Upper lobe of right lung (tissue), 1 donor: ENCODE measurements around the gene PPIC. TPM values are rescaled to one million over a fixed set of nuclear protein-coding genes. Genes with fewer than 3 reads are reported as not detected.

ENCODE experiments used
- ATAC-seq: fragments of 200-7000 bp; cut with Tn5 transposase; one replicate; pipeline ENCODE4 v1.9.1; 2020; ENCODE audit warnings: mild to moderate bottlenecking, moderate library complexity
- DNase-seq: peaks from one replicate; pipeline ENCODE4 v3.0.0-alpha.2; 2020
- H3K27ac ChIP-seq: fragments of 200-600 bp; one replicate; pipeline ENCODE4 v1.8.0; 2022
- H3K27me3 ChIP-seq: fragments of 200-600 bp; one replicate; pipeline ENCODE4 v1.8.0; 2022; ENCODE audit warnings: mild to moderate bottlenecking
- H3K36me3 ChIP-seq: fragments of 200-600 bp; one replicate; pipeline ENCODE4 v1.8.0; 2022
- H3K4me1 ChIP-seq: fragments of 200-600 bp; one replicate; pipeline ENCODE4 v1.8.0; 2022
- H3K4me3 ChIP-seq: fragments of 200-600 bp; one replicate; pipeline ENCODE4 v1.8.0; 2022; ENCODE audit warnings: mild to moderate bottlenecking
- H3K9me3 ChIP-seq: fragments of 200-600 bp; one replicate; pipeline ENCODE4 v1.8.0; 2022
- intact Hi-C: fragments of 100-400 bp; cut with DNase I; formaldehyde crosslinking; loops from one replicate; pipeline ENCODE4 v1.11.0; 2022
- total RNA-seq: library from RNA; stranded (reverse); fragmentation: NEBNext Ultra II Directional; extraction: Animal tissue kit (Norgen Biotek cat#: 25700); gene quantifications from one replicate; pipeline ENCODE4 v1.2.1, GENCODE V29; 2021
- TF ChIP-seq, protein P1 (sequence below): fragments of 200-600 bp; IDR thresholded peaks from one replicate; pipeline ENCODE4 v1.8.0; 2022; ENCODE audit warnings: antibody characterized with exemption
- donor health status: DM: no; HTN: yes; CAD: no; lungs with severe emphysema.

The PPIC gene
- total RNA-seq, 1 donor from 2014 or later = 43.0 TPM

DNA sequence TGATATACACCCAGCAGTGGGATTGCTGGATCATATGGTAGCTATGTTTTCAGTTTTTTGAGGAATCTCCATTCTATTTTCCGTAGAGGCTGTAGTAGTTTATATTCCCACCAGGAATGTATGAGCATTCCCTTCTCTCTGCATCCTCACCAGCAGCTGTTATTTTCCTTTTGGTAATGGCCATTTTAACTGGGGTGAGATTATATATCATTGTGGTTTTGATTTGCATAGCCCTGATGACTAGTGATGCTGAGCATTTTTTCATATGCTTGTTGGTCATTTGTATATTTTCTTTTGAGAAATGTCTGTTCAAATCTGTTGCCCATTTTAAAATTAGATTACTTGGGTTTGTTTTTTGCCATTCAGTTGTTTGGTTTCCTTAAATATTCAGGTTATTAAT, 11.2 kb upstream of the PPIC start:
- Histone ChIP-seq H3K36me3 (no peaks in the 10 kb centered on the region), H3K4me1 (no peaks in the 10 kb centered on the region), H3K9me3 (peaks cover 4% of the 10 kb centered on the region), H3K4me3 (no peak overlapping the region), H3K27me3 (no peaks in the 10 kb centered on the region), H3K27ac (no peak overlapping the region)
- DNase-seq = no peak
- no peak for ATAC-seq
- TF ChIP-seq, protein P1, sequence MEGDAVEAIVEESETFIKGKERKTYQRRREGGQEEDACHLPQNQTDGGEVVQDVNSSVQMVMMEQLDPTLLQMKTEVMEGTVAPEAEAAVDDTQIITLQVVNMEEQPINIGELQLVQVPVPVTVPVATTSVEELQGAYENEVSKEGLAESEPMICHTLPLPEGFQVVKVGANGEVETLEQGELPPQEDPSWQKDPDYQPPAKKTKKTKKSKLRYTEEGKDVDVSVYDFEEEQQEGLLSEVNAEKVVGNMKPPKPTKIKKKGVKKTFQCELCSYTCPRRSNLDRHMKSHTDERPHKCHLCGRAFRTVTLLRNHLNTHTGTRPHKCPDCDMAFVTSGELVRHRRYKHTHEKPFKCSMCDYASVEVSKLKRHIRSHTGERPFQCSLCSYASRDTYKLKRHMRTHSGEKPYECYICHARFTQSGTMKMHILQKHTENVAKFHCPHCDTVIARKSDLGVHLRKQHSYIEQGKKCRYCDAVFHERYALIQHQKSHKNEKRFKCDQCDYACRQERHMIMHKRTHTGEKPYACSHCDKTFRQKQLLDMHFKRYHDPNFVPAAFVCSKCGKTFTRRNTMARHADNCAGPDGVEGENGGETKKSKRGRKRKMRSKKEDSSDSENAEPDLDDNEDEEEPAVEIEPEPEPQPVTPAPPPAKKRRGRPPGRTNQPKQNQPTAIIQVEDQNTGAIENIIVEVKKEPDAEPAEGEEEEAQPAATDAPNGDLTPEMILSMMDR = no peak
- intact Hi-C loops = no loop called here

GRCh38 chr5:123046222-123046621, 9.7 kb upstream of the PPIC start:
- H3K36me3 ChIP-seq = no peaks in the 10 kb centered on the region
- TF ChIP-seq, protein P1 = no peak
- H3K4me1 ChIP-seq = no peaks in the 10 kb centered on the region
- no peak overlapping the region for H3K4me3 ChIP-seq
- DNase-seq = no peak
- H3K27me3 ChIP-seq = no peaks in the 10 kb centered on the region
- no peak overlapping the region for H3K27ac ChIP-seq
- ATAC-seq = no peak
- intact Hi-C loops = no loop called here
- H3K9me3 ChIP-seq = no peaks in the 10 kb centered on the region

GRCh38 chr5:123044926-123045617, 8.5 kb upstream of the PPIC start:
- H3K9me3 ChIP-seq = no peaks in the 10 kb centered on the region
- ATAC-seq (no peak), DNase-seq (no peak)
- intact Hi-C loops = no loop called here
- no peaks in the 10 kb centered on the region for H3K4me1 ChIP-seq
- H3K27me3 ChIP-seq = no peaks in the 10 kb centered on the region
- TF ChIP-seq, protein P1 = no peak
- H3K4me3 ChIP-seq = no peak overlapping the region
- H3K27ac ChIP-seq = no peak overlapping the region
- no peaks in the 10 kb centered on the region for H3K36me3 ChIP-seq

- peaks cover 5% of the 10 kb centered on the region for H3K4me1 ChIP-seq
- ATAC-seq (no peak), DNase-seq (no peak)
- H3K27ac ChIP-seq = no peak overlapping the region
- no peaks in the 10 kb centered on the region for H3K27me3 ChIP-seq
- TF ChIP-seq, protein P1 = no peak
- H3K9me3 ChIP-seq = no peaks in the 10 kb centered on the region
- intact Hi-C loops = no loop called here
- no peak overlapping the region for H3K4me3 ChIP-seq
- no peaks in the 10 kb centered on the region for H3K36me3 ChIP-seq
These were observed 3.1 kb upstream of the PPIC start for GRCh38 chr5:123039673-123040072.

- Histone ChIP-seq H3K4me3 (peak overlapping the region; percentile 86), H3K36me3 (no peaks in the 10 kb centered on the region), H3K27ac (peak overlapping the region; percentile 87), H3K4me1 (peaks cover 5% of the 10 kb centered on the region), H3K9me3 (no peaks in the 10 kb centered on the region), H3K27me3 (no peaks in the 10 kb centered on the region)
- ATAC-seq (no peak), DNase-seq (no peak)
- intact Hi-C loops = no loop called here
- TF ChIP-seq, protein P1 = no peak
These were observed 536 bp upstream of the PPIC start for GRCh38 chr5:123037104-123037418.

DNA sequence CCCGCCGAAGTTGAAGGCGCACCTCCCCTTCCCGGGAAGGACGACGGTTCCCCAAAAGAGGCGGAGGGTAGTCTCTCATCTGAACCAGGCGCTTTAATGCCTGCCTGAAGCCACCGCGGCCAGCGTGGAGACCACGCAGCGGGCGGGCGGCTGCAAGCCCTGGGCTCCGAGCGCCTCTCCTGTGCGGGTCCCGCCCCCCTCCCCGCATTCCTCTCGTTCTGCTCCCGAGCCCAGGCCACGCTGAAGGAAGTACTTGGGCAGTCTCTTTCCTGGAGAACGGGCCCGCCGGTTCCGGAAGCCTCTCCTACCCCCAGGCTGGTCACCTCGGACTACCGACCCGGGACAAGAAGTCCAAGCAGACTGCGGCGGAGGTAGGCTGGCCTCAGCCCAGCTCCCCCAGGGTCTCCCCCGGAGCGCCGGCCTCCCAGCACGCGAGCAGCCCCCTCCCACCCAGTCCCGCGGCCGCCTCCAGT, 571 bp downstream of the PPIC start:
- ATAC-seq = peak; percentile 77

More for the DNA sequence above, 571 bp downstream of the PPIC start:
- TF ChIP-seq, protein P1 = no peak
- H3K36me3 ChIP-seq = no peaks in the 10 kb centered on the region
- H3K4me1 ChIP-seq = peaks cover 5% of the 10 kb centered on the region
- H3K9me3 ChIP-seq = no peaks in the 10 kb centered on the region
- DNase-seq = peak; percentile 87
- intact Hi-C loops = no loop called here
- H3K4me3 ChIP-seq = peak overlapping the region; percentile 86
- peak overlapping the region; percentile 87 for H3K27ac ChIP-seq
- H3K27me3 ChIP-seq = no peaks in the 10 kb centered on the region
